ENCODE results near the gene PPP1CA.
A peak's percentile ranks its signal among the peaks of the same experiment; 100 is the strongest.

The PPP1CA gene

GRCh38 chr11:67373648-67374570, 27.7 kb downstream of the PPP1CA start:
- no peak for TF ChIP-seq SIN3A (IDR thresholded peaks at IDR 0.05; ENCODE audit: borderline replicate concordance, insufficient read depth, low read length)
- 0 out of 2 replicates have a peak, but pooled peaks have one; percentile 42 for TF ChIP-seq TAF1 (IDR thresholded peaks at IDR 0.05; ENCODE audit: borderline replicate concordance, insufficient read depth, low read length)

- TF ChIP-seq FOXP2 (optimal IDR thresholded peaks at IDR 0.05; ENCODE audit: borderline replicate concordance, extremely low read depth, extremely low read length, insufficient read depth) = no peak
- TF ChIP-seq SIN3A (IDR thresholded peaks at IDR 0.05; ENCODE audit: borderline replicate concordance, insufficient read depth, low read length) = no peak
- no peak for TF ChIP-seq POLR2AphosphoS5 (IDR thresholded peaks at IDR 0.05; ENCODE audit: low read depth, low read length)
- TF ChIP-seq REST (IDR thresholded peaks at IDR 0.05; ENCODE audit: insufficient read depth in 1 of 2, low read depth in 2 of 2, low read length in 2 of 2) = no peak
- no peak for TF ChIP-seq TAF1 (IDR thresholded peaks at IDR 0.05; ENCODE audit: borderline replicate concordance, insufficient read depth, low read length)
Observed at GRCh38 chr11:67372993-67373647, 28.5 kb downstream of the PPP1CA start, which contains the start of gene CLCF1. CLCF1 (minus strand) TSS chr11:67373598; CDS start chr11:67373539, 59 bp downstream.

- TF ChIP-seq POLR2AphosphoS5 (IDR thresholded peaks at IDR 0.05; ENCODE audit: low read depth, low read length) (no peak), TAF1 (IDR thresholded peaks at IDR 0.05; ENCODE audit: borderline replicate concordance, insufficient read depth, low read length) (no peak), REST (IDR thresholded peaks at IDR 0.05; ENCODE audit: insufficient read depth in 1 of 2, low read depth in 2 of 2, low read length in 2 of 2) (no peak), SIN3A (IDR thresholded peaks at IDR 0.05; ENCODE audit: borderline replicate concordance, insufficient read depth, low read length) (no peak), FOXP2 (optimal IDR thresholded peaks at IDR 0.05; ENCODE audit: borderline replicate concordance, extremely low read depth, extremely low read length, insufficient read depth) (no peak)
Observed at GRCh38 chr11:67372321-67372992, 29.2 kb downstream of the PPP1CA start.

- TF ChIP-seq FOXP2 (optimal IDR thresholded peaks at IDR 0.05; ENCODE audit: borderline replicate concordance, extremely low read depth, extremely low read length, insufficient read depth) = no peak
- TF ChIP-seq REST (IDR thresholded peaks at IDR 0.05; ENCODE audit: insufficient read depth in 1 of 2, low read depth in 2 of 2, low read length in 2 of 2) = no peak
Observed at GRCh38 chr11:67371911-67372320, 29.7 kb downstream of the PPP1CA start.

- TF ChIP-seq SIN3A (IDR thresholded peaks at IDR 0.05; ENCODE audit: borderline replicate concordance, insufficient read depth, low read length) = no peak
- no peak for TF ChIP-seq FOXP2 (optimal IDR thresholded peaks at IDR 0.05; ENCODE audit: borderline replicate concordance, extremely low read depth, extremely low read length, insufficient read depth)
- no peak for TF ChIP-seq REST (IDR thresholded peaks at IDR 0.05; ENCODE audit: insufficient read depth in 1 of 2, low read depth in 2 of 2, low read length in 2 of 2)
- TF ChIP-seq TAF1 (IDR thresholded peaks at IDR 0.05; ENCODE audit: borderline replicate concordance, insufficient read depth, low read length) = no peak
- TF ChIP-seq POLR2AphosphoS5 (IDR thresholded peaks at IDR 0.05; ENCODE audit: low read depth, low read length) = no peak
Observed at GRCh38 chr11:67371189-67371910, 30.3 kb downstream of the PPP1CA start.

Data from PFSK-1 (cell line).